HEK293T (cell line): ENCODE data around the gene GALP.

Experiments used
- ARNT ChIP-seq: fragments of 450-650 bp; IDR thresholded peaks from 2 replicates; pipeline ENCODE4 v1.6.1; 2017; ENCODE audit warnings: mild to moderate bottlenecking
- BHLHE40 ChIP-seq: fragments of 450-650 bp; IDR thresholded peaks from 2 replicates; pipeline ENCODE4 v1.6.1; 2016; ENCODE audit warnings: mild to moderate bottlenecking, moderate library complexity, borderline replicate concordance
- SUZ12 ChIP-seq: fragments of 450-650 bp; IDR thresholded peaks from 2 replicates; pipeline ENCODE4 v1.6.1; 2016; ENCODE audit warnings: mild to moderate bottlenecking
- TARDBP ChIP-seq: fragments of 450-650 bp; IDR thresholded peaks from 2 replicates; pipeline ENCODE4 v1.6.1; 2016
- TF ChIP-seq, protein P1 (sequence below): fragments of 450-650 bp; IDR thresholded peaks from 2 replicates; pipeline ENCODE4 v1.6.1; 2016

DNA sequence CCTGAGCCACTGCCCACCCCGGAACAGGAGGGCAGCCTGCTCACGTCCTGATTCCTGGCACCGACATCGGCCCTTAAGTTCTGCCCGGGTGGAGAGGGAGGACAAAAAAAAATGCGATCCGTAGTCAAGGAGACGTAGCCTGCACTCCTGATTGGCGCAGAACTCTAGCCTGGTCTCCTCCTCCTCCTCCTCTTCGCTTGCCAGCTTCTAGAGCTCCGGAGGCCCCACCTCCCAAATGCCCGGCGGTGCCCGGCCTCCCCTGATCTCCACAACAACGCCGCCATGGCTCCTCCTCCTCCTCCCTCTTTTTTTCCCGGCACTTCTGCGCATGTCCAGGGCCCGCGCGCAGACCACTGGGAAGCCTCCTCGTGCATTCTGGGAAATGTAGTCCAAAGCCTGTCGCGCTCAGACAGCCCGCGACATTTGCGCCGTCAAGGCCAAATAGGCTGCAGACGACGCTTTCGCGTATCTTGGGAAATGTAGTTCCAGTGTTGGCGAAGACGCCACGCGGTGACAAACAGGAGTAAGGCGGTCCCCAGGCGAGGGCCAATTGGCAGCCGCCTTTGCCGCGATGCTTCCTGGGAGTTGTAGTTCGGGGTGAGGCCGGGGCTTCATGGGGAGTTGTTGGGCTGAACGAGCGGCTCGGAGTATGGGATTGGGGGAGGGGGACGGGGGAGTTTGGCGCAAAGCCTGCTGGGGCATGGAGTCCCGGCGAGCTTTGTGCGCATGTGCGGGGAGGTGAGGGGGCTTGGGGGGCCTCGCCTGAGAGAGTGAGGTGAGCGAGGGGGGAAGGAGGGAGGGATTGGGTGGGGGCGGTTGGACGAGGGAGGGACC is 35.0 kb upstream of the GALP start, which contains the start of gene ZNF444:
- TF ChIP-seq, protein P1, sequence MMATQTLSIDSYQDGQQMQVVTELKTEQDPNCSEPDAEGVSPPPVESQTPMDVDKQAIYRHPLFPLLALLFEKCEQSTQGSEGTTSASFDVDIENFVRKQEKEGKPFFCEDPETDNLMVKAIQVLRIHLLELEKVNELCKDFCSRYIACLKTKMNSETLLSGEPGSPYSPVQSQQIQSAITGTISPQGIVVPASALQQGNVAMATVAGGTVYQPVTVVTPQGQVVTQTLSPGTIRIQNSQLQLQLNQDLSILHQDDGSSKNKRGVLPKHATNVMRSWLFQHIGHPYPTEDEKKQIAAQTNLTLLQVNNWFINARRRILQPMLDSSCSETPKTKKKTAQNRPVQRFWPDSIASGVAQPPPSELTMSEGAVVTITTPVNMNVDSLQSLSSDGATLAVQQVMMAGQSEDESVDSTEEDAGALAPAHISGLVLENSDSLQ = peak; percentile 59; the same call in 1 of the 2 replicates
- TF ChIP-seq BHLHE40 (no peak), ARNT (no peak), TARDBP (no peak), SUZ12 (peak; percentile 98)
